GM12873 (cell line): ENCODE results near the gene ABCA2.

Experiments
- TF ChIP-seq, protein P1 (sequence below): IDR thresholded peaks from 2 replicates; pipeline ENCODE4 v1.5.1; 2012; ENCODE audit warnings: low read depth, mild to moderate bottlenecking, moderate library complexity, low read length, control low read depth; ENCODE audit not compliant: insufficient read depth; ENCODE audit errors: missing control alignments

The ABCA2 gene

DNA sequence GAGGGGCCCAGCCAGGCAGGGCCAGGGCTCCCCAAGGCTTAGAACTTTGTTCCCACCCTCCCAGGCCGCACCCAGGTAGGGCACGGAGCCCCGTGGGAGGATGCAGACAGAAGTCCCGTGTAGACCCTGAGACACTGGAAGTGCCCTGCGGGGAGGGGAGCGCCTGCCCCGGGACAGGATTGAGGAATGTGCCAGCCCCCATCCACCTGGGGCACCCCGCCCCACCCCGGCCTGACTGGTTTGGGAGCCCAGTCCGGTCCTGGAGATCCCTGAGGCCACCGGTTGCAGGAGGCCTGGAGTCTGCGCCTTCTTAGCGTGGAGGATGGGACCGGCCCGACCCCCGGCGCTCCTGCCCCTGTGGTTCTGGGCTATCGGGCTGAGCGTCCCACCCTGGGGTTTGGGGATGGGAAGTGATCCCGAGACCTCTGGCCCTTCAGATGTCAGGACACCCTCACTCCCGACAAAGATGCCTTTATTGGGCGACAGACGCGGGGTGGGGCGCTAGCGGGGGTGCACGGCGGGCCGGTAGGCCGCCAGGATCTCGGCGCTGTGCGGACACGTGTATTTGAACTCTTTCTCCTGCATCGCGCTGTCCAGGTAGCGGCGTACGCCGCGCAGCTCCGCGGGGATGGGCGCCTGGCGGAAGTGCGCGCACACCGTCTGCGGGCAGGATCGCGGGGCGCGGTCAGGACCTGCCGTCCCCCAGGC lies 33.7 kb downstream of the ABCA2 start:
- TF ChIP-seq, protein P1, sequence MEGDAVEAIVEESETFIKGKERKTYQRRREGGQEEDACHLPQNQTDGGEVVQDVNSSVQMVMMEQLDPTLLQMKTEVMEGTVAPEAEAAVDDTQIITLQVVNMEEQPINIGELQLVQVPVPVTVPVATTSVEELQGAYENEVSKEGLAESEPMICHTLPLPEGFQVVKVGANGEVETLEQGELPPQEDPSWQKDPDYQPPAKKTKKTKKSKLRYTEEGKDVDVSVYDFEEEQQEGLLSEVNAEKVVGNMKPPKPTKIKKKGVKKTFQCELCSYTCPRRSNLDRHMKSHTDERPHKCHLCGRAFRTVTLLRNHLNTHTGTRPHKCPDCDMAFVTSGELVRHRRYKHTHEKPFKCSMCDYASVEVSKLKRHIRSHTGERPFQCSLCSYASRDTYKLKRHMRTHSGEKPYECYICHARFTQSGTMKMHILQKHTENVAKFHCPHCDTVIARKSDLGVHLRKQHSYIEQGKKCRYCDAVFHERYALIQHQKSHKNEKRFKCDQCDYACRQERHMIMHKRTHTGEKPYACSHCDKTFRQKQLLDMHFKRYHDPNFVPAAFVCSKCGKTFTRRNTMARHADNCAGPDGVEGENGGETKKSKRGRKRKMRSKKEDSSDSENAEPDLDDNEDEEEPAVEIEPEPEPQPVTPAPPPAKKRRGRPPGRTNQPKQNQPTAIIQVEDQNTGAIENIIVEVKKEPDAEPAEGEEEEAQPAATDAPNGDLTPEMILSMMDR = no peak

DNA sequence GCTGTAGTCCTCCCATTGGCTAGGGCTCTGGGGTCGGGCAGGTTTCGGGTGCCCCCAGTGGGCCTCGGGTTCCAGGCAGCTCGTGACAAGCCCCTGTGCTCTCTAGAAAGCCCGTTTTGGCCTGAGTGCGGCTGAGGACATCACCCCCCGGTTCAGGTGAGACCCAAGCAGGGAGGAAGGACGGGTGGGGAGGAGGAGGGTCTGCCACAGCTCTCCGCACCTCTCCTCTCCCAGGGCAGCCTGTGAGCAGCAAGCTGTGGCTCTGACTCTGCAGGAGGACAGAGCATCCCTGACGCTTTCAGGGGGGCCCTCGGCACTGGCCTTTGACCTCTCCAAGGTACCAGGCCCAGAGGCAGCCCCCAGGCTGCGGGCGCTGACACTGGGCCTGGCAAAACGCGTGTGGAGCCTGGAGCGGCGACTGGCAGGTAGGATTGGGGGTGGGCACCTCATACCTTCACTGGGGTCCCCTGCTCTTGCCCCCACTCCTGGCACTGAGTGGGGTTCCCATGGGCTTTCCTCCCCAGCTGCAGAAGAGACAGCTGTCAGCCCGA lies 35.1 kb downstream of the ABCA2 start:
- TF ChIP-seq, protein P1 = no peak

DNA sequence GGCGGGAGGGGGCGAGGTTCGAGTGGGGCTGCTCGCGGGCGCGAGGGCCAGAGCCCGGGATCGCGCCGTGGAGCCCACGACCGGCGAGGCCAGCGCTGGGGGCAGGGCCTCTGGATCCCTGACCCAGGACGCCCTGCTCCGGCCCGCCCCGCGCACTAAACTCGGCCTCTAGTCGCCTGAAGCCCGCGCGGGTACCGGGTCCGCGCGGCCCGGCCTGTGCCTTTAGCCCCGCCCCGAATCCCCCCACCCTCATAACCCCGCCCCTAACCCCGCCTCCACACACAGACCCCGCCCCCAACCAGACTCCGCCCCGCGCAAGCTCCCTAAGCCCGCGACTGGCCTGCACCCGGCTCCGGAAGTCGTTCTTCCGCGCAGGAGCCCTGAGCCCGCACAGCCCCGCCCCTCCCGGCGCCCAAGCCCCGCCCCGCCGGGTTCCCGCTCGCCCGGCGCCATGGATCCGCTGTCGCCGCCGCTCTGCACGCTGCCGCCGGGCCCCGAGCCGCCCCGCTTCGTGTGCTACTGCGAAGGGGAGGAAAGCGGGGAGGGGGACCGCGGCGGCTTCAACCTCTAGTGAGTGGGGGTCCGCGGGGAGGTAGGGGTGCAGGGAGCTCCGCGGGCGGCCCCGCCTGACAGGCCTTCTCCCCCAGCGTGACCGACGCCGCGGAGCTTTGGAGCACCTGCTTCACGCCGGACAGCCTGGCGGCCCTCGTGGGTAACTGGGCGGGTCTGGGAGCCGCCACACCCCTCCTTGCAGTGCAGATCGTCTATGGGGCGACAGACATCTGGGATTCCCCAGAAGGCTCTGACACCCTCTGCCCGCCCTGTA lies 35.8 kb downstream of the ABCA2 start, which contains the start of gene PAXX:
Gene PAXX, plus strand, starts transcription at position 430 of the 826 bp plus-strand sequence. Its CDS starts 22 bp downstream, at position 452.
- TF ChIP-seq, protein P1 = no peak

DNA sequence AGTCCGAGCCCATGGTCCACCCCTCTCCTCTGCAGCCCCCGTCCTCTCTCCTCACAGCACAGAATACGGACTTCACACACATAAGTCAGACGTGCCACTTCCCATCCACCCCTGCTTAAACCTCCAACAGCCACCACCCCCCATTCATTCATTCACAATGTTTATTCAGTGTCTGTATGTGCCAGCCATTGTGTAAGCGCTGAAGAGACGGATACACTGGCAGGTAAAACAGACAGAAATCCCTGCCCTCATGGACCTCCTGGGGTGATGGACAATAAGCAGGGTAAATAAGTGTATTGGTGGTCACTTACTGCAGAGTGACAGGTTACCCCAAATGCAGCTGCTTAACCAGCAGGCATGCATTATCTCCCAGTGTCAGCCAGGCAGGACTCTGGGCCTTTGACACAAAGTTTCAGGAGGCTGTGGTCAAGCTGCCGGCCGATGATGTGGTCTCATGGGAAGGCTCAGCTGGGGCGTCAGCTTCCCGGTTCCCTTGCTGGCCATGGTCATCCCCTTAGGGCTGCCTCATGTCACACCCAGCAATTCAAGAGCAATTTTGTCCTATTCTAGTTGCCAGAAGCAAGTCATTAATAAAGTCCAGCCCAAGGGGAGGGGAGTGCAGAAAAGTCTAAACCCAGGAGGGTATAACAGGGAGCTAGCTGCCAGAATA lies 37.7 kb downstream of the ABCA2 start:
- TF ChIP-seq, protein P1 = no peak

DNA sequence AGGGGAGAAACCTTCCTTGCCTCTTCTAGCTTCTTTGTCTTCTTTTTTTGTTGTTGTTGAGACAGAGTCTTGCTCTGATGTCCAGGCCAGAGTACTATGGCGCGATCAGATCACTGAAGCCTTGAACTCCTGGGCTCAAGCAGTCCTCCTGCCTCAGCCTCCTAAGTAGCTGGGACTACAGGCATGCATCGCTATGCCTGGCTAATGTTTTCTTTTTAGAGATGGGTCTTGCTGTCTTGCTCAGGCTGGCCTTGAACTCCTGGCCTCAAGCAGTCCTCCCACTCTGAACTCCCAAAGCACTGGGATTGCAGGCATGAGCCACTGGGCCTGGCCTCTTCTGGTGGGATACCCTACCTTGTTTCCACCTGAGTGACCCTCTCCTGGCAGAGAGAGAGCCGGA lies 39.2 kb downstream of the ABCA2 start:
- TF ChIP-seq, protein P1 = no peak

DNA sequence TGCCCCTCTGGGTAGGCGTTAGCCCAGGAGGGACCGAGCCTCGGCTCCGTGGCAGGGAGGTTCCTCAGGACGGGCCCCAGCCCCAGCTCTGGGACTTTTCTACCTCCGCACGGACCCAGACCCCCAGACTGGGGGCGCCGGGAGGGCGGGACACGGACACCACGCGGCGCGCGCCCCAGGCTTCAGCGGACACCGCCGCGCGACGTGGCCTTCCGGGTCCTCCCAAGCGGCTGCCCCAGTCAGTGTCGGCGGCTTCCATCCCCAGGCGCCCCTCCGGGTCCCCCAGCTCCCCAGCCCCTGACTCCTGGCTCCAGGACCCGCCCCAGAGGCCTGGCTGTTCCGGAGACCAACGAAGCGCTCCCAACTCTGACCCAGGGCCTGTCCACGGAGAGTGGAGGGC lies 42.2 kb downstream of the ABCA2 start:
- TF ChIP-seq, protein P1 = no peak

DNA sequence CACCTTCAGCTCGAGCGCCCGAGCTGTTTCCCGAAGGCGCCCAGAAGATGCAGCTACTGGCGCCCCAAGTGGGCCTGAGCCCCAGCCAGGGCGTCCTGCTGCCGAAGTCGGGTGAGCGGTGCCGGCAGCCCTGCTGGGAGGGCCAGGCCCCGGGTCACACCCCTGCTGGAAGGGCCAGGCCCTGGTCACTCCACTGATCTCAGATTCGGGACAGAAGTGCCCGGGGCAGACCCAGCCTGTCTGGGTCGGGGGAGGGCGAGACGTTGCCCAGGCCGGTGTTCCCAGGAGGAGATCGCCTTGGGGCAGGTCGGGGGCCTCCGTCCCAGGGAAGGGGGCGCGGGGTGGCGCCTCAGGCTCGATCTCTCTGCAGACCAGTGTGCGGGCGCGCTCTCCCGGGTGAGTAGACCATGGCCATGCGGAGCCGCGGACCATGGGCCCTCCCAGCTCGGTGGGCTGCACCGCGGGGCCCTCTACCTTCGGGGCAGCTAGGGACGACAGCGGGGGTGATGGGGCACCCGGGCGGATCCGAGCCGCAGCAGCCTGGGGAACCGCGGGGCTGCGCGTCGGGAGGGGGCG lies 42.9 kb downstream of the ABCA2 start:
- TF ChIP-seq, protein P1 = no peak
